ENCODE results near the gene ARRB1.

Gene ARRB1

DNA sequence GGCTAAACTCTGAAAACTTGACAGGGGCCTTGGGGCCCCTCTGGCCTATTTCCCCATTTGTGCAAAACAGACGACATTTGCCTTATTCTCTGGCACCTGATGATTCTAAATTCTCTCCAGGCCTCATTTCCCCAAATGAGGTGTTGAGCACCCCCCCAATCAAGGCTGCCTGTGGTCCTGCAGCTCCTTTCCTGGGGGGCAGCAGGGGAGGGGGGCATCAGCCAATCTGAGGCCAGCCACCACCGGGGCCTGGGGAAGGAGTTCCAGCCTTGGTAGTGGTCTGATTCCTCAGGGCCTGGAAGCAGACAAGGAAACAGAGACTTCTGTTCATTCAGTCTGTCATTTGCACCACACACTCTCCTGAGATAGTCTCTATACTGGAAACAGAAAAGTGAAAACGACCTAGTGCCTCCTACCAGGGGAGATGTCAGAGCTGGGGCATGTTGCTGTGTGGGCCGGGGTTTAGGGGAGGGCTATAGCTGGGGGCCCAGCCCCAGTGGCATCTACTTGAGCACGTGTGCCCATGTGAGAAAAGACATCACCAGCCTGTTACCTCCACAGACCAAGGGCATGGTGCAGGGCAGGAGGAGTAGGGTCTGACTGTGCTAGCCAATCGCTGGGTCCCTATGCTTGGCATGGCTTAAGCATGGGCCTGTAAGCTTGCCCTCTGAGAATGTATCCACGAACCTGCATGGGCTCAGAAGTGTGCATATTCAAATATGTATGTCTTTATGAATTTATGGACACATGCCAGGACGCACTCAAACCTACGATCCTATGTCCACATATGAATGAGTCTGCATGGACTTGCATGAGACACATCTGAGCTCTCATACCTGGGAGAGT, 112.6 kb downstream of the ARRB1 start:
- no peak overlapping the region for H3K4me3 ChIP-seq (ENCODE audit: low read length)
- peaks cover 13% of the 10 kb centered on the region; the same call in 1 of the 2 replicates for H3K4me1 ChIP-seq (ENCODE audit: insufficient read depth, low read length)
- H3K27ac ChIP-seq (ENCODE audit: low read length), result no peak overlapping the region
- H3K9me3 ChIP-seq (ENCODE audit: insufficient read depth, low read depth, low read length), result no peaks in the 10 kb centered on the region
- H3K9ac ChIP-seq (ENCODE audit: low read depth, low read length), result no peak overlapping the region
- H3K36me3 ChIP-seq (ENCODE audit: insufficient read depth, low read depth, low read length), result no peaks in the 10 kb centered on the region
- peaks cover 65% of the 10 kb centered on the region for H3K27me3 ChIP-seq (ENCODE audit: insufficient read depth, low read length)

DNA sequence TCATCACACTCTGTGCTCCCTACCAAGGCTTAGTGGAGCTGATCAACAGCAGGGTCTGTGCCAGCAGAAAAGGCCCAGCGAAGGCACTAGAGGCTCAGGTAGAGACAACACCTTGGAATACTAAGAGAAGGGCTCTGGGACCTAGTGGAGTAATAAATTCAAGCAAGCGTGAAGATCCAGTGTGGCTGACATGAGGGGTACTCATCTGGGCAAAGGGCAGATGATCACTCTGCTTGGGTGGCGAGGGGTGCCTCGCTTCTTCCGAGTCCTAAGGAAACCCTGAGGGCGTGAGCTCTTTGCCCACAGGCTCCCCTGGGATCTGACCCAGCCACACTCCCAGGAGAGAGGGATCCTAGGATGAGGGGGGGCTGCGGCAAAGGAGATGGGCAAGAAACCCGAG, 114.4 kb downstream of the ARRB1 start:
- Histone ChIP-seq H3K4me3 (ENCODE audit: low read length) (no peak overlapping the region), H3K36me3 (ENCODE audit: insufficient read depth, low read depth, low read length) (no peaks in the 10 kb centered on the region), H3K9ac (ENCODE audit: low read depth, low read length) (no peak overlapping the region), H3K4me1 (ENCODE audit: insufficient read depth, low read length) (peaks cover 13% of the 10 kb centered on the region; the same call in 1 of the 2 replicates), H3K27me3 (ENCODE audit: insufficient read depth, low read length) (peaks cover 47% of the 10 kb centered on the region), H3K27ac (ENCODE audit: low read length) (no peak overlapping the region), H3K9me3 (ENCODE audit: insufficient read depth, low read depth, low read length) (no peaks in the 10 kb centered on the region)

DNA sequence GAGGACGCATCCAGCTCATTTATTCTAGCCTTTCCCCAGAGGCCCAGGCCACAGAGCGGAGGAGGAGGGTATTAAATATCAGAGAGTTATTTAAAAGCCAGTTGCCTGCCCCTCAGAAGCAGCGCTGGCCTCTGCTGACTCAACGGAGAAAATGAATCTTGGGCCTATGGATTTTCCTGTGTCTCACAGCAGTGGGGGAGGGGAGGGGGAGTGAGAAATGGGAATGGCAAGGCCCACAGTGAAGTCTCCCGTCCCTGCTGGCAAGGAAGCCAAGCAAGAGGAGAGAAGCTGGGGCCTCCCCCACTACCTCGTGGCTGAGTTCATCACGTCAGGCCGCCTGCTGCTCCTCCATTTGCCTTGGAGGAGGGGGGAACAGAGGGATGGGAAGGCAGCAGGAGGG, 115.4 kb downstream of the ARRB1 start:
- no peaks in the 10 kb centered on the region for H3K9me3 ChIP-seq (ENCODE audit: insufficient read depth, low read depth, low read length)
- H3K36me3 ChIP-seq (ENCODE audit: insufficient read depth, low read depth, low read length), result no peaks in the 10 kb centered on the region
- no peak overlapping the region for H3K27ac ChIP-seq (ENCODE audit: low read length)
- H3K4me1 ChIP-seq (ENCODE audit: insufficient read depth, low read length), result peaks cover 13% of the 10 kb centered on the region; the same call in 1 of the 2 replicates
- no peak overlapping the region for H3K4me3 ChIP-seq (ENCODE audit: low read length)
- peaks cover 38% of the 10 kb centered on the region for H3K27me3 ChIP-seq (ENCODE audit: insufficient read depth, low read length)
- no peak overlapping the region for H3K9ac ChIP-seq (ENCODE audit: low read depth, low read length)

DNA sequence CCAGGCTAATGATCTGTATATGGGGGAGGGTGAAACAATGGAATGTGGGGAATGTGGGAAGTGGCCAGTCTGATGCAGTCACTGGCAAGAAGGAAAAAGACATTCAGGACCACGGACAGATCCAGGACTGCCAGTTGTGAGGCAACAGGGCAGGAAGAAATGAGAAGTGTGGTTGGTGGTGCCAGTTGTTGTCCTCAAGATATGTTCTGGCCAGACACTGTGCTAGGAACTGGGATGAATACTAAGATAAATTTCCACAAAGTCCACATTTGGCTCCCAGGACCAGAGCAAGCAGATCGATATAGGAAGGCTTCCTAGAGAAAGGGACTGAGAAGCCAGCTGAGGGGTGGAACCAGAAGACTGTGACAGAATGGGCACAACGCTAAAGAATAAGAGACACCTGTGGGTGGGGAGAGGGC, 117.7 kb downstream of the ARRB1 start:
- peaks cover 15% of the 10 kb centered on the region for H3K27me3 ChIP-seq (ENCODE audit: insufficient read depth, low read length)
- H3K27ac ChIP-seq (ENCODE audit: low read length), result no peak overlapping the region
- H3K9ac ChIP-seq (ENCODE audit: low read depth, low read length), result no peak overlapping the region
- peaks cover 7% of the 10 kb centered on the region; the same call in 1 of the 2 replicates for H3K4me1 ChIP-seq (ENCODE audit: insufficient read depth, low read length)
- H3K4me3 ChIP-seq (ENCODE audit: low read length), result no peak overlapping the region
- H3K9me3 ChIP-seq (ENCODE audit: insufficient read depth, low read depth, low read length), result no peaks in the 10 kb centered on the region
- H3K36me3 ChIP-seq (ENCODE audit: insufficient read depth, low read depth, low read length), result no peaks in the 10 kb centered on the region

DNA sequence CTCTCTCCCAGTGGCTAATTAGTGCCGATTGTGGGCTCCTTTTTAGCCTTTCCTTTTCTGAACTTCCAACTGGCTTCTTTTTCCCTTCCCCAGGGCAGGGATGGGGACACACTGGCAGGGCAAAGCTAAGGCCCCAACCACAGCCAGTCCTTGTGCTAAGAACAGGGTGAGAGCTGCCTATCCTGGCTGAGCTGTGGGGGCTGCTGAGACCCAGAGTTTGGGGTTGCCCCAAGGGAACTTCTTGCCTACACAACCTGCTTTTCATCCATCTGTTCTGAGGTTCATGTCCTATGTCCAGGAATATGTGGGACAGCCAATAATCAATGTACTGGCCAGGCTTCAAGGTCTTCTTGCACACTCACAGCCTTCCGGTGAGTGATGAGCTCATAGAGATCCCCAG, 120.8 kb downstream of the ARRB1 start:
- H3K4me1 ChIP-seq (ENCODE audit: insufficient read depth, low read length), result no peaks in the 10 kb centered on the region
- H3K36me3 ChIP-seq (ENCODE audit: insufficient read depth, low read depth, low read length), result no peaks in the 10 kb centered on the region
- no peaks in the 10 kb centered on the region for H3K27me3 ChIP-seq (ENCODE audit: insufficient read depth, low read length)
- H3K9ac ChIP-seq (ENCODE audit: low read depth, low read length), result no peak overlapping the region
- no peak overlapping the region for H3K27ac ChIP-seq (ENCODE audit: low read length)
- no peaks in the 10 kb centered on the region for H3K9me3 ChIP-seq (ENCODE audit: insufficient read depth, low read depth, low read length)
- no peak overlapping the region for H3K4me3 ChIP-seq (ENCODE audit: low read length)

DNA sequence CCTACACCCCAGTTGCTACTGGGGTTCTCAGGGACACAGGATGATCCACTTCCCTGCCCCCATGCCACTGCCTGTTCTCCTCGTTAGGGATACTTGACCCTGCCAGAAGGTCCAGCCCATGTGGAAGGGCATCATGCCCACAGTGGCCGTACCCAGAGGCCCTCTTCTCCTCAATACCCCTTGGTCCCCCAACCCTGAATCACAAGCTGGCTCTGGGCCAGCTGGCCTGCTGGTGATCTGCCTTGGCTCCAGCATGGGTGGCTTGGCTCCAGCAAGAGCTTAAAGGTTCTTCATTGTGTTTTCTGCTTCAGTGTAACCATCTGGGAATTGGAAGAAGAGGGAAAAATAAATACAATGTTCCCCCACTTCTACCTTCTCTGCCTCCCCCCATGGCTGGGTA, 122.0 kb downstream of the ARRB1 start:
- no peaks in the 10 kb centered on the region for H3K9me3 ChIP-seq (ENCODE audit: insufficient read depth, low read depth, low read length)
- H3K4me3 ChIP-seq (ENCODE audit: low read length), result no peak overlapping the region
- H3K27me3 ChIP-seq (ENCODE audit: insufficient read depth, low read length), result no peaks in the 10 kb centered on the region
- H3K36me3 ChIP-seq (ENCODE audit: insufficient read depth, low read depth, low read length), result no peaks in the 10 kb centered on the region
- no peak overlapping the region for H3K27ac ChIP-seq (ENCODE audit: low read length)
- H3K9ac ChIP-seq (ENCODE audit: low read depth, low read length), result no peak overlapping the region
- H3K4me1 ChIP-seq (ENCODE audit: insufficient read depth, low read length), result no peaks in the 10 kb centered on the region

DNA sequence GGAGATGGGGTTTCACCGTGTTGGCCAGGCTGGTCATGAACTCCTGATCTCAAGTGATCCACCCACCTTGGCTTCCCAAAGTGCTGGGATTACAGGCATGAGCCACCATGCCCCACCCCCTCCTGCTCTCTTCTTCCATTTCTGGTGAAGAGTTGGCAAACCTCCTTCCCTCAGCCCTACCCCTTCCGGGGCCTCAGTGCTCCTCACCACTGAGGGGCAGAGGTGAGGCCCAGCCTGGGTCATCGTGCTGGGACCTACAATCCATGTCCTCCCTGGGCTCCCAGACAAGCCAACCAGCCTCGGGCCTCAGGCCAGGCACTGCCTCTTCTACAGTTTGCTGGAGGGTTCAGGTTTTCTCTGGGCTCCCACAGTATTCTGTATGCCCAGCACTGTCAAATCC, 125.7 kb downstream of the ARRB1 start:
- Histone ChIP-seq H3K4me3 (ENCODE audit: low read length) (no peak overlapping the region), H3K9ac (ENCODE audit: low read depth, low read length) (no peak overlapping the region), H3K27me3 (ENCODE audit: insufficient read depth, low read length) (no peaks in the 10 kb centered on the region), H3K4me1 (ENCODE audit: insufficient read depth, low read length) (no peaks in the 10 kb centered on the region), H3K9me3 (ENCODE audit: insufficient read depth, low read depth, low read length) (no peaks in the 10 kb centered on the region), H3K27ac (ENCODE audit: low read length) (no peak overlapping the region), H3K36me3 (ENCODE audit: insufficient read depth, low read depth, low read length) (no peaks in the 10 kb centered on the region)

DNA sequence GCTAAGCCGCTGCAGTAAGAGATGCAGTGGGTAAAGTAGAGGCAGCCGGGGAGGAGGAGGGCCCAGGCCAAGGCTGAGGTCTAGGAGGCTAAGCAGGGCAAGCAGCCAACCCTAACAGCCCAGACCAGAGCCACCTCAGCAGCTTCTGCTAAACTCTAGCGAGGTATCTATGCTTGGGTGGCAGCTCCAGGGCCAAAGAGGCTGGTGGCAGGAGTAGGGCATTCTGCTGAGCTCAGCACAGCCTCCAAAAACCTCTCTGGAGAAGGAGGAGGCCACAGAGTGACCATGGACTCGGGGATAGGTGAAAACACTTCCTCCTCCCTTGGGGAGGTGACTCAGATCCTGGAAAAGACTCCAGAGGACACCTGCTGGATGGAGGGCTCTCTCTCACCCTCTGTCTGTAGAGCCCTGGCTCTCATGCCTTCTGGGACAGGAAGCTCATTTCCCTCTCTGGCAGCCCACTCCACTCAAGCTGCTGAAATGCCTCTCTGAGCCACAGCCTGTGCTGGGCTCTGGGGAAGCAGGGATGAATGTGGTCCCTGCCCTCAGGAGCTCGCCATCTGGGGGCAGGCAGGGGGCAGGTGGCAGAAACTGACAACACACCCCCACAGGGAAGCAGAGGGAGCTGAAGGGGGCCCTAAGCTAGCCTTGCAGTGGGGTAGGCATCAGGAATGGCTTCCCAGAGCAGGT, 127.4 kb downstream of the ARRB1 start:
- Histone ChIP-seq H3K27me3 (ENCODE audit: insufficient read depth, low read length) (peaks cover 5% of the 10 kb centered on the region; the same call in 1 of the 2 replicates), H3K4me3 (ENCODE audit: low read length) (no peak overlapping the region), H3K27ac (ENCODE audit: low read length) (no peak overlapping the region), H3K9ac (ENCODE audit: low read depth, low read length) (no peak overlapping the region), H3K36me3 (ENCODE audit: insufficient read depth, low read depth, low read length) (no peaks in the 10 kb centered on the region), H3K9me3 (ENCODE audit: insufficient read depth, low read depth, low read length) (no peaks in the 10 kb centered on the region), H3K4me1 (ENCODE audit: insufficient read depth, low read length) (no peaks in the 10 kb centered on the region)

DNA sequence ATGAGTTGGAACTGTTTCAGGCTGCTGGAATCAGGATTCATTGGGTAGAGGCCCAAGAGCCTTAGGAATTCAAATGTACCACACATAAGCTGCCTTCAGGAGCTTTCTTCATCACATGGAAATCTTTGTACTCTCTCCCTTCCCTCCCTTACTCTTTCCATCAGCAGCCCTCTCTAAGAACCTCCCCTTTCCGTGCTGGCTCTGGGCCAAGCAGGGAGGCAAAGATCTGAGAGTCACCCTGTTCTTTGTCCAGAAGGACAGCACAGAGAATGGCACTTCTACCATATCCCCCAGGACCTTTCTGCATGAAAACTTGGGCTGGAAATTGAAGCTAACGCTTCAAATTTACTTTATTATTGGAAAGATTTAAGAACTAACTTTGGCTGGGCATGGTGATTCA, 131.6 kb downstream of the ARRB1 start:
- Histone ChIP-seq H3K9me3 (ENCODE audit: insufficient read depth, low read depth, low read length) (no peaks in the 10 kb centered on the region), H3K4me3 (ENCODE audit: low read length) (no peak overlapping the region), H3K36me3 (ENCODE audit: insufficient read depth, low read depth, low read length) (no peaks in the 10 kb centered on the region), H3K27me3 (ENCODE audit: insufficient read depth, low read length) (peaks cover 48% of the 10 kb centered on the region), H3K9ac (ENCODE audit: low read depth, low read length) (no peak overlapping the region), H3K27ac (ENCODE audit: low read length) (no peak overlapping the region), H3K4me1 (ENCODE audit: insufficient read depth, low read length) (no peaks in the 10 kb centered on the region)

DNA sequence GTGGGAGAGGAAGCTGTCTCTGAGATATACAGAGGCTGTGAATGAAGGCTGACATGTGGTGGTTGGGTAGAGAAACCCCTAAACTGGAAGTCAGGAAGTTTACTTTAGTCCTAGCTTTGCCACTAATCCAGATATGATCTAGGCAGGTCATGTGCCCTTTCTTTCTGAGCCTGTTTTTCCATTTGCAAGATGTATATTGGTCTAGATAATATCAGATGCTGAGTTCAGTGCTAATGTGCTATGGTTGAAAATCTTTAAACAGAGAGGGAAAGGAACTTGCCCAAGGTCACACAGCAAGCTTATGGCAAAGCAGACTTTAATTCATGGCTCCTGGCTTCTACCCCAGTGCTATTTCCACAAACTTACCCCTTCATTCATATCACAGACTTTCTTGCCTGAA, 136.6 kb downstream of the ARRB1 start:
- no peak overlapping the region for H3K9ac ChIP-seq (ENCODE audit: low read depth, low read length)
- H3K27ac ChIP-seq (ENCODE audit: low read length), result no peak overlapping the region
- H3K27me3 ChIP-seq (ENCODE audit: insufficient read depth, low read length), result peaks cover 57% of the 10 kb centered on the region
- H3K4me1 ChIP-seq (ENCODE audit: insufficient read depth, low read length), result no peaks in the 10 kb centered on the region
- H3K4me3 ChIP-seq (ENCODE audit: low read length), result no peak overlapping the region
- no peaks in the 10 kb centered on the region for H3K9me3 ChIP-seq (ENCODE audit: insufficient read depth, low read depth, low read length)
- H3K36me3 ChIP-seq (ENCODE audit: insufficient read depth, low read depth, low read length), result no peaks in the 10 kb centered on the region

DNA sequence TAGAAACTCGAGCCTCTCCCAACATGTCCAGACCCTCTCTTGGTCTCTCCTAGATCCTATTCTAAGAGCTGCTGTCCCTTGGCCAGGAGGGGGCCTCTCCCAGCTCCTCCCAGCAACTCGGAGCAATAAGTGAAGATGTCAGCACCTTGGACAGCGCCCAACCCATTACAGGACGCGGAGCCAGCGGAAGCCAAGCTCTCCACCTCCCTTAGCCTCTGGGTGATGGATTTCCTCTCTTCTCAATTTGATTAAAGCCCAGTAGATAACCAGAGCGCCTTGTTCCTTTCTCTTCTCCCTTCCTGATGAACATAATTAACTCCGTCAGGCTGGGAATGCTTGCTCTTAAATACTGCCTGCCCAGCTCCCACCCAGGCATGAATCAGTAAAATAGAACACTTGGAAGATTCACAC, 137.0 kb downstream of the ARRB1 start:
- Histone ChIP-seq H3K36me3 (ENCODE audit: insufficient read depth, low read depth, low read length) (no peaks in the 10 kb centered on the region), H3K4me1 (ENCODE audit: insufficient read depth, low read length) (no peaks in the 10 kb centered on the region), H3K9ac (ENCODE audit: low read depth, low read length) (no peak overlapping the region), H3K27me3 (ENCODE audit: insufficient read depth, low read length) (peaks cover 54% of the 10 kb centered on the region), H3K27ac (ENCODE audit: low read length) (no peak overlapping the region), H3K4me3 (ENCODE audit: low read length) (no peak overlapping the region), H3K9me3 (ENCODE audit: insufficient read depth, low read depth, low read length) (no peaks in the 10 kb centered on the region)
